H1 (cell line): ENCODE measurements around the gene PCBP4. TPM values are rescaled to one million over a fixed set of nuclear protein-coding genes. Genes with fewer than 3 reads are reported as not detected.

ENCODE experiments used
- CTCF ChIA-PET: fragments of 300-600 bp; sonication (Branson Sonifier 250); formaldehyde crosslinking; loops from one replicate; lab custom pipeline; 2021; ENCODE audit not compliant: partially characterized antibody; lab: Charles Lee
- POLR2A ChIA-PET: fragments of 300-600 bp; sonication (Branson Sonifier 250); formaldehyde crosslinking; loops from one replicate; lab custom pipeline; 2021; ENCODE audit warnings: inconsistent platforms; ENCODE audit not compliant: partially characterized antibody; lab: Charles Lee
- DNase-seq, 2 experiments: peaks; one replicate each; pipeline versions ENCODE4 v3.0.0 to v3.0.0-alpha.2; 2010 to 2022; ENCODE audit warnings: low spot score in 2 of 2, low read depth in 1 of 2, mixed read lengths in 1 of 2
- FAIRE-seq: peaks from 2 replicates; lab custom pipeline; 2011; peaks lifted over from hg19 to GRCh38; lab: Jason Lieb, UNC
- H2AFZ ChIP-seq: 2 replicates; pipeline ENCODE4 v1.8.1; 2012; ENCODE audit warnings: low read length, inconsistent platforms
- H2AK5ac ChIP-seq: 2 replicates; pipeline ENCODE4 v1.6.1; 2013; ENCODE audit warnings: low read depth, low read length
- H2BK120ac ChIP-seq: replicated peaks from 2 replicates; pipeline ENCODE3; 2013; ENCODE audit warnings: low read depth, low read length, inconsistent platforms
- H2BK12ac ChIP-seq: 2 replicates; pipeline ENCODE4 v1.6.1; 2013; ENCODE audit warnings: low read depth, low read length
- H2BK15ac ChIP-seq: 2 replicates; pipeline ENCODE4 v1.6.1; 2013; ENCODE audit warnings: low read length
- H2BK20ac ChIP-seq: 2 replicates; pipeline ENCODE4 v1.6.1; 2013; ENCODE audit warnings: low read length
- H2BK5ac ChIP-seq: 2 replicates; pipeline ENCODE4 v1.6.1; 2013; ENCODE audit warnings: low read depth, low read length
- H3K14ac ChIP-seq: 2 replicates; pipeline ENCODE4 v1.6.1; 2013; ENCODE audit warnings: inconsistent platforms; ENCODE audit not compliant: insufficient read length
- H3K18ac ChIP-seq: 2 replicates; pipeline ENCODE4 v1.6.1; 2013; ENCODE audit warnings: low read length; ENCODE audit errors: extremely low read depth
- H3K23ac ChIP-seq: 2 replicates; pipeline ENCODE4 v1.6.1; 2013; ENCODE audit warnings: inconsistent platforms; ENCODE audit not compliant: insufficient read length
- H3K23me2 ChIP-seq: 2 replicates; pipeline ENCODE4 v1.6.1; 2013; ENCODE audit warnings: low read depth, low read length
- H3K27ac ChIP-seq: 2 replicates; pipeline ENCODE4 v1.6.1; 2011; ENCODE audit warnings: low read depth, low read length, inconsistent platforms
- H3K27me3 ChIP-seq, 4 experiments: replicated peaks in 1 of 4; 1 replicate in 1 of 4; 2 replicates in 3 of 4; pipeline versions ENCODE4 v1.6.1 to v1.8.1; 2011 to 2013; ENCODE audit warnings: low read length in 3 of 4, mild to moderate bottlenecking in 3 of 4, inconsistent platforms in 2 of 4, mixed read lengths in 2 of 4, moderate library complexity in 1 of 4; ENCODE audit not compliant: control insufficient read depth in 3 of 4, insufficient read depth in 3 of 4; ENCODE audit errors: extremely low read depth in 1 of 4
- H3K36me3 ChIP-seq, 4 experiments: 2 replicates each; pipeline versions ENCODE4 v1.6.1 to v1.8.1; 2011 to 2013; ENCODE audit warnings: mild to moderate bottlenecking in 4 of 4, low read length in 3 of 4, moderate library complexity in 2 of 4, control low read depth in 1 of 4, inconsistent platforms in 1 of 4; ENCODE audit not compliant: insufficient read depth in 4 of 4, control insufficient read depth in 2 of 4
- H3K4ac ChIP-seq: replicated peaks from 2 replicates; pipeline ENCODE3; 2013; ENCODE audit warnings: low read length, low read depth, mixed read lengths, inconsistent platforms; ENCODE audit not compliant: insufficient read length
- H3K4me1 ChIP-seq, 4 experiments: replicated peaks in 1 of 4; 1 replicate in 1 of 4; 2 replicates in 3 of 4; pipeline versions ENCODE4 v1.6.1 to v1.8.1; 2011 to 2013; ENCODE audit warnings: low read length in 3 of 4, inconsistent platforms in 2 of 4, mixed read lengths in 1 of 4; ENCODE audit not compliant: insufficient read depth in 4 of 4, control insufficient read depth in 3 of 4
- H3K4me2 ChIP-seq, 2 experiments: 2 replicates each; pipeline versions ENCODE4 v1.6.1 to v1.8.1; 2011 to 2013; ENCODE audit warnings: low read depth in 2 of 2, low read length in 2 of 2, control low read depth in 1 of 2, inconsistent platforms in 1 of 2, mild to moderate bottlenecking in 1 of 2; ENCODE audit not compliant: insufficient read depth in 1 of 2
- H3K4me3 ChIP-seq, 4 experiments: fragments of 200-600, 300-600 bp in 1 of 4; sonication (generic), shearing (Covaris generic), sonication (Bioruptor Twin) in 1 of 4; 2 replicates each; pipeline versions ENCODE4 v1.5.1 to v1.8.1; 2011 to 2016; ENCODE audit warnings: low read length in 4 of 4, low read depth in 3 of 4, control low read depth in 2 of 4, inconsistent platforms in 2 of 4, mild to moderate bottlenecking in 2 of 4, mixed read lengths in 1 of 4, moderate library complexity in 1 of 4; ENCODE audit not compliant: insufficient read depth in 2 of 4; ENCODE audit errors: extremely low read depth in 1 of 4
- H3K56ac ChIP-seq: replicated peaks from 2 replicates; pipeline ENCODE3; 2013; ENCODE audit warnings: low read depth, mild to moderate bottlenecking, mixed read lengths, low read length, inconsistent platforms; ENCODE audit not compliant: insufficient read length
- H3K79me1 ChIP-seq: 2 replicates; pipeline ENCODE4 v1.6.1; 2013; ENCODE audit warnings: low read depth, low read length, control low read depth
- H3K79me2 ChIP-seq, 2 experiments: 2 replicates each; pipeline versions ENCODE4 v1.6.1 to v1.8.1; 2012 to 2013; ENCODE audit warnings: low read length in 2 of 2, mild to moderate bottlenecking in 2 of 2, inconsistent platforms in 1 of 2; ENCODE audit not compliant: insufficient read depth in 2 of 2, control insufficient read depth in 1 of 2
- H3K9ac ChIP-seq, 4 experiments: replicated peaks in 1 of 4; 1 replicate in 1 of 4; 2 replicates in 3 of 4; pipeline versions ENCODE4 v1.6.1 to v1.8.1; 2011 to 2013; ENCODE audit warnings: low read depth in 3 of 4, low read length in 3 of 4, control low read depth in 2 of 4, mild to moderate bottlenecking in 2 of 4, moderate library complexity in 2 of 4, inconsistent platforms in 1 of 4; ENCODE audit errors: extremely low read depth in 1 of 4
- H3K9me3 ChIP-seq, 2 experiments: 2 replicates each; pipeline versions ENCODE4 v1.6.1 to v1.8.1; 2012 to 2013; ENCODE audit warnings: mild to moderate bottlenecking in 2 of 2, moderate library complexity in 2 of 2, control low read depth in 1 of 2, inconsistent platforms in 1 of 2, low read depth in 1 of 2, low read length in 1 of 2, mixed read lengths in 1 of 2; ENCODE audit not compliant: insufficient read depth in 2 of 2
- H4K20me1 ChIP-seq, 2 experiments: replicated peaks in 1 of 2; 2 replicates each; pipeline versions ENCODE3 to v1.8.1; 2011 to 2013; ENCODE audit warnings: inconsistent platforms in 2 of 2, low read length in 2 of 2, mild to moderate bottlenecking in 1 of 2; ENCODE audit not compliant: insufficient read depth in 2 of 2, control insufficient read depth in 1 of 2
- H4K5ac ChIP-seq: 2 replicates; pipeline ENCODE4 v1.6.1; 2013; ENCODE audit warnings: low read length, low read depth, mixed read lengths, inconsistent platforms; ENCODE audit not compliant: insufficient read length
- H4K8ac ChIP-seq: 2 replicates; pipeline ENCODE4 v1.8.0; 2013; ENCODE audit warnings: mild to moderate bottlenecking, moderate library complexity, low read length, inconsistent platforms; ENCODE audit not compliant: insufficient read depth; ENCODE audit errors: extremely low read depth
- H4K91ac ChIP-seq: replicated peaks from 2 replicates; pipeline ENCODE3; 2013; ENCODE audit warnings: low read length, mixed read lengths, inconsistent platforms; ENCODE audit not compliant: insufficient read length
- ATF3 ChIP-seq: IDR thresholded peaks from 2 replicates; pipeline ENCODE4 v1.6.1; 2011; ENCODE audit warnings: low read depth, mild to moderate bottlenecking, low read length; ENCODE audit not compliant: insufficient read depth
- BACH1 ChIP-seq: IDR thresholded peaks from 2 replicates; pipeline ENCODE4 v1.6.1; 2012; ENCODE audit warnings: low read length, improper control_type of control experiment
- BRCA1 ChIP-seq: IDR thresholded peaks from 2 replicates; pipeline ENCODE4 v1.6.1; 2012; ENCODE audit warnings: low read depth, low read length, improper control_type of control experiment
- CHD2 ChIP-seq: IDR thresholded peaks from 2 replicates; pipeline ENCODE4 v1.6.1; 2012; ENCODE audit warnings: low read length, improper control_type of control experiment
- CREB1 ChIP-seq: IDR thresholded peaks from 2 replicates; pipeline ENCODE4 v1.6.1; 2012; ENCODE audit warnings: inconsistent platforms
- CTCF ChIP-seq, 3 experiments: IDR thresholded peaks; 1 replicate in 2 of 3; 2 replicates in 1 of 3; pipeline versions ENCODE4 v1.5.1 to v1.6.1; 2011; ENCODE audit warnings: low read length in 3 of 3, mild to moderate bottlenecking in 3 of 3, inconsistent platforms in 2 of 3, low read depth in 1 of 3, moderate library complexity in 1 of 3; ENCODE audit not compliant: insufficient read depth in 1 of 3; ENCODE audit errors: control extremely low read depth in 1 of 3
- GABPA ChIP-seq: IDR thresholded peaks from 2 replicates; pipeline ENCODE4 v1.6.1; 2011; ENCODE audit warnings: mild to moderate bottlenecking, low read length, moderate library complexity, borderline replicate concordance; ENCODE audit not compliant: insufficient read depth
- SIN3A ChIP-seq, 2 experiments: IDR thresholded peaks in 1 of 2; conservative IDR thresholded peaks in 1 of 2; 2 replicates each; pipeline ENCODE4 v1.6.1; 2011 to 2012; ENCODE audit warnings: low read length in 2 of 2, improper control_type of control experiment in 1 of 2, low read depth in 1 of 2, mild to moderate bottlenecking in 1 of 2
- SIX5 ChIP-seq: IDR thresholded peaks from 2 replicates; pipeline ENCODE4 v1.6.1; 2011; ENCODE audit warnings: mild to moderate bottlenecking, low read depth, low read length
- SRF ChIP-seq: IDR thresholded peaks from 2 replicates; pipeline ENCODE4 v1.6.1; 2011; ENCODE audit warnings: mild to moderate bottlenecking, low read depth, low read length, moderate library complexity
- TBP ChIP-seq: IDR thresholded peaks from 2 replicates; pipeline ENCODE4 v1.6.1; 2011; ENCODE audit warnings: low read depth, low read length, improper control_type of control experiment
- WGBS, 2 experiments: shearing (Covaris generic) in 1 of 2; methylation state at CpG; one replicate each; pipeline versions ENCODE4 v1.1.6 to v1.1.7; 2013 to 2015; ENCODE audit warnings: low lambda C conversion rate in 2 of 2, mixed read lengths in 2 of 2, inconsistent platforms in 1 of 2, low coverage in 1 of 2, missing lambda C conversion rate in 1 of 2; ENCODE audit not compliant: insufficient replicate concordance in 2 of 2, insufficient coverage in 1 of 2, insufficient read length in 1 of 2; ENCODE audit errors: extremely low coverage in 1 of 2, missing lambda C conversion rate in 1 of 2; 5-methylcytosine and 5-hydroxymethylcytosine counted together
- polyA plus RNA-seq, 7 experiments: library from polyadenylated mRNA; depleted of rRNA in 3 of 7; stranded (reverse) in 5 of 7; unstranded in 2 of 7; fragments of >200 nt in 5 of 7; fragments of 200-250 nt in 2 of 7; gene quantifications; 1 replicate in 5 of 7; 2 replicates in 1 of 7; 4 replicates in 1 of 7; pipeline versions ENCODE4 v1.2.1 to v1.2.3, GENCODE V29; 2011 to 2013; ENCODE audit warnings: missing spikeins in 2 of 7, mixed read lengths in 2 of 7
- total RNA-seq: library from RNA; stranded (reverse); fragmentation: NEBNext Ultra II Directional; extraction: Animal tissue kit (Norgen Biotek cat#: 25700); gene quantifications from 2 replicates; pipeline ENCODE4 v1.2.1, GENCODE V29; 2021

The PCBP4 gene
- total and polyA plus RNA-seq, 2 of the 8 experiments (the other 6 are each of a cell fraction or from before 2014, with no cell fraction given), result 16.4 to 34.1 TPM

- Histone ChIP-seq H3K56ac (no peak overlapping the region), H3K9ac (no peak overlapping the region; a peak in 1 of 7 replicates), H4K5ac (no peak overlapping the region), H3K4me3 (no peak overlapping the region), H4K91ac (no peak overlapping the region), H2BK12ac (no peak overlapping the region), H3K27ac (no peak overlapping the region), H2AK5ac (no peak overlapping the region), H3K4me2 (no peak overlapping the region; a peak in 1 of 4 replicates), H3K36me3 (no peaks in the 10 kb centered on the region), H4K20me1 (peaks cover 0 to 1% of the 10 kb centered on the region in 2 experiments), H3K18ac (no peak overlapping the region), H2BK15ac (no peak overlapping the region), H3K79me2 (no peaks in the 10 kb centered on the region), H2BK20ac (no peak overlapping the region), H3K27me3 (no peaks in the 10 kb centered on the region; a peak in 3 of 7 replicates), H3K79me1 (no peaks in the 10 kb centered on the region), H3K9me3 (no peaks in the 10 kb centered on the region), H3K4me1 (peaks cover 8 to 41% (median 29%) of the 10 kb centered on the region in 4 experiments), H3K4ac (no peak overlapping the region), H2BK5ac (no peak overlapping the region), H2BK120ac (no peak overlapping the region), H3K23ac (no peak overlapping the region), H2AFZ (no peak overlapping the region), H4K8ac (no peak overlapping the region), H3K23me2 (peaks cover 7% of the 10 kb centered on the region; the same call in 1 of the 2 replicates), H3K14ac (no peak overlapping the region)
- no peak for DNase-seq
- FAIRE-seq, result no peak
- ChIA-PET CTCF (interaction anchor here (0.6 to 24.7 kb wide), 14 partner anchors 10 to 271 kb away, joined by 3 to 984 read pairs (median 4); partner anchors contain the start of genes ABHD14B, DUSP7 and WDR82), POLR2A (interaction anchor here (0.6 to 7.2 kb wide), 6 partner anchors 14 to 222 kb away, joined by 3 to 95 read pairs (median 4); partner anchors contain the start of gene RPL29)
- WGBS, 2 experiments, result 53% methylated on average over 4 of the region's 4 CpGs; no CpG with 5 or more reads in 1 of the 2 experiments
- TF ChIP-seq CTCF (IDR thresholded peaks at IDR 0.05; ENCODE audit: control extremely low read depth in 1 of 3, insufficient read depth in 1 of 3, low read depth in 1 of 3, low read length in 3 of 3) (no peak), TBP (no peak), SIX5 (no peak), ATF3 (no peak), BRCA1 (no peak), SIN3A (conservative IDR thresholded peaks at IDR 0.05 in 1 of 2, IDR thresholded peaks at IDR 0.05 in 1 of 2; ENCODE audit: low read depth in 1 of 2, low read length in 2 of 2) (no peak), CREB1 (no peak), GABPA (no peak), CHD2 (no peak), BACH1 (no peak), SRF (no peak)
These were observed 40.0 kb upstream of the PCBP4 start for GRCh38 chr3:52007291-52007690.
